GM18519 (cell line): ENCODE results near the gene ARL13A.
A peak's percentile ranks its signal among the peaks of the same experiment; 100 is the strongest.
"Not testable (repeated sequence)": the region's sequence is repeated elsewhere in the genome, so short reads cannot be mapped to it uniquely, and the experiment has no call there.

Experiments used
- ATAC-seq: cut with Tn5 transposase; IDR thresholded peaks from one replicate; pipeline ENCODE4 v1.9.1; 2021; ENCODE audit warnings: mild to moderate bottlenecking, moderate library complexity; ENCODE audit not compliant: unreplicated experiment, low FRiP score

ARL13A gene

DNA sequence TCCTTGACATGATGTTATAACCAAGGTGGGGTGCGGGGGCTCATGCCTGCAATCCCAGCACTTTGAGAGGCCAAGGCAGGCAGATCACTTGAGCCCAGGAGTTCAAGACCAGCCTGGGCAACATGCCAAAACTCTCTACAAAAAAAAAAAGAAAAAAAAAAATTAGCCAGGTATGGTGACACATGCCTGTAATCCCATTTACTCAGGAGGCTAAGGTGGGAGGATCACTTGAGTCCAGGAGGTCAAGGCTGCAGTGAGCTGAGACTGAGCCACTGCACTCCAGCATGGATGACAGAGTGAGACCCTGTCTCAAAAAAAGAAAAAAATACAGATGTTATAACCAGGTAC, 12.0 kb downstream of the ARL13A start:
- ATAC-seq: not testable (repeated sequence)

DNA sequence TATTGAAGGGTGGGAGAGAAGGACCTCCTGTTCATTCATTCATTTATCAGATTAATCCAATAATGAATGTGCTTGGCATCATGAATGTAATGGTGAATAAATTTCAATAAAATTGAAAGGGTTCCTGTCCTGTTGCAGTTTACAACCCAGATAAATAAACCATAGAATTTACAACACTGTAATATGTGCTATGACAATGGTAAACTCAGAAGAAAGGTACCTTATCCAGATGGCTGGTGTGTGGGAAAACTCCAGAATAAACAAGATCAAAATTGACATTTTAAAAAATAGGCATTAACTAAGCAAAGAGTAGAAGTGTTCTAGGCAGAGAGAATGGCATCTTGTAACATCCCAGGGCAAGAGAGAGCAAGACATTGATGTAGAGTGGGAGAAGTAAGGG, 15.3 kb downstream of the ARL13A start:
- no peak for ATAC-seq

DNA sequence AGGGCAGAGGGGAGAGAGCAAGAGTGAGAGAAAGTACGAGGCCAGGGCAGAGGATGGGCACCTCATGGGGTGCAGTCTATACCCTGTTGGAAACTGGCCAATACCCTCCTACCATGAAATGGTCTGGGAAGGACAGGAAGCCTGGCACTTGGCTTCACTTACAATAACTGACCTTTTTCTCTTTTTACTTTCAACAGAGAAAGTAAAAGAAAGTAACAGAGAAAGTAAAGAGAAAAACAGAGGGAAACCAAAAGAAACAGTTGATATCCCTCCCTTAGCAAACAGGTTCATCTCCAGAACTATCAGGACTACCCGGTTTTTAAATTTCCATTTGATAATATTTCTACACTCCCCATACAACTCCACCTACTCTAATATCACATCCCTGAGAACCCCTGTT, 20.6 kb downstream of the ARL13A start:
- no peak for ATAC-seq

- ATAC-seq: peak; percentile 97
These were observed 25.1 kb downstream of the ARL13A start for GRCh38 chrX:100994352-100995281.

DNA sequence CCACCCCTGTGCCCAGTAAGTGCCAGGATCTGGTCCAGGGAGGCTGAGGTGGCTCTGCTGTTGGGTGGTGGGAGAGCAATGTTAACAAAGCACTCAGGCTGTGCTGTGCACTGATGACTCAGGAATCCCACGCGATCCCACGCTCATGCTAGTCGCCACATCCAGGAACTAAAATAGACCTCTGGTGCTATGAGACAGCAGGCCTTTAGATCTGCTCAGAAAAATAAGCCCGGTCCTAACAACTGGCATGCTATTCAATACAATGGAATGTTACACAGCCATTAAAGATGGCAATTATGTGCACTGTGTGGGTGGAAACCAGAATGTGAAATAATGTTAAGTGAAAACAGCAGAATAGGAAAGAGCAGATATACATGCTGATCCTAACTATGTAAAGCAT, 26.0 kb downstream of the ARL13A start:
- ATAC-seq: no peak

DNA sequence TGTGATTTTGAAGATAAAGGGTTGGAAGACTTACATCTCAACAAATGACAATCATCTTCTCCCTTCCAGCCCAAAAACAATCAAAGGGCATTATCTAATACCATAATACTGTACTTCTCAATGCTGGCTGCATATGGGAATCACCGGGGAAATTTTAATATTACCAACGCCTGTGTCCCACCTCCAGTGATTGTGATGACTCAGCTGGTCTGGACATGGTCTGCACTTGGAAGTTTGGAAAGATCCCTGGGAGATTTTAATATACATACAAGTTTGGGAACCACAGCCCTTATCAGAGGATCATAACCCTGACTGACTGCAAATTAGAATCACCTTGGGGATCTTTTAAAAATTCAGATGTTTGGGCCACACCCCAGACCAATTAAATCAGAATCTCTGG, 29.9 kb downstream of the ARL13A start:
- no peak for ATAC-seq

DNA sequence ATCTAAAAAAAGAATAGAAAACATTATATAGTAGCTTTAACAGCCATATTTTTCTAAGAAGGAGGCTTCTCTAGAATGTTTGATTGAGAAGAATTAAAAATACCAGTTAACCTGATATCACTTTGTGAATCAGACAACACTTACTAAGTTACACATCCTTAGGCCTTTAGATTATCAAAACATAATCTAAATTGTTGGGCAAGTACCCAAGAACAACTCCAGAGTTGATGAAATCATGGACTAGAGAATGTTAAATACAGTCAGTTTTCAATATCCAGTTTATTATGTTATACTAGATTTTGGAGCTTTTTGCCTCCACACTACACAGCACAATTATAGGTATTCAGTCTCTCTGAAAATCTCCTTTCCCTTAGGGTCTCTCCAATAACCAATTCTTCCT, 39.6 kb downstream of the ARL13A start:
- ATAC-seq: no peak

DNA sequence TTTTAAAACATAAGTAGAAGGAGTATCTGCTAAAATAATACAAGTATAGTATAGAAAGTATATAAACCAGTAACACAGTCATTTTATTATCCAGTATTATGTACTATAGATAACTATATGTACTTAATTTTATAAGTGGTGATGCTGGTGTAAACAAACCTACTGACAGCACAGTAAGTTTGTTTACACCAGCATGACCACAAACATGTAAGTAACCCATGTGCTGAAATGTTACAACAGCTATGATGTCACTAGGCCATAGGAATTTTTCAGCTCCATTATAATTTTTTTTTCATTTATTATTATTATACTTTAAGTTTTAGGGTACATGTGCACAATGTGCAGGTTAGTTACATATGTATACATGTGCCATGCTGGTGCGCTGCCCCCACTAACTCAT, 42.5 kb downstream of the ARL13A start:
- not testable (repeated sequence) for ATAC-seq

DNA sequence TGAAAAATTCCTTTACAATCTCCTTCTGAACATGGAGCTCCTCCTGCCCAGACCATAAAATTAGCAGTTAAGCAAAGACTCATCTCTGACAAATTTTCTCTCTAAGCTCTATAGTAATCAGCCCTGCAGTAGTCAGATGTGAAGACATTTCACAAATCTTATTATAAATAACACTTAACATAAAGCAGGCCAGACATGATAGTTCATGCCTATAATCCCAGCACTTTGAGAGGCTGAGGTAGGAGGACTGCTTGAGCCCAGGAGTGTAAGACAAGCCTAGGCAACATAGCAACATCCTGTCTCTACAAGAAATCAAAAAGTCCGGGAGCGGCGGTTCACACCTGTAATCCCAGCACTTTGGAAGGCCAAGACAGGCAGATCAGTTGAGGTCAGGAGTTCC, 52.5 kb downstream of the ARL13A start:
- no peak for ATAC-seq

DNA sequence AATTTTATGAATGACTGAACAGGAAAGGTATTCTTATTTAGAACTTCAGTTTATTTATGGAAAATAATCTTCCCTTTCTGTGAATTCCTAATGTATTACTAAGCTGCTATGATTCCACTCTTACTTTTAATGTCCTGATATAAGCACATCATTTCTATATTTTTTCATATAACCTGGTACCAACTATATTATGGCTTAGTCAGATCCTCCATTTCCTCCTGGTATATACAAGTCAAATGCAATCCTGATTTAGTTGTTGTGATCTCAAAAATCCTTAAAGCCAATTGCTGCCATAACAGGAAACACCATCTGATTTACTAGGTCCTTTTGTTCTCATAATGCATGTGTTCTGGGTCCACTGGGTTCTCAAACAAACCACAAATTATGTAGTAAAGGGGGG, 55.6 kb downstream of the ARL13A start:
- ATAC-seq: no peak

- ATAC-seq: no peak
These were observed 59.1 kb downstream of the ARL13A start for GRCh38 chrX:101028562-101028961.

- ATAC-seq: no peak
These were observed 60.2 kb downstream of the ARL13A start for GRCh38 chrX:101029665-101030064.

DNA sequence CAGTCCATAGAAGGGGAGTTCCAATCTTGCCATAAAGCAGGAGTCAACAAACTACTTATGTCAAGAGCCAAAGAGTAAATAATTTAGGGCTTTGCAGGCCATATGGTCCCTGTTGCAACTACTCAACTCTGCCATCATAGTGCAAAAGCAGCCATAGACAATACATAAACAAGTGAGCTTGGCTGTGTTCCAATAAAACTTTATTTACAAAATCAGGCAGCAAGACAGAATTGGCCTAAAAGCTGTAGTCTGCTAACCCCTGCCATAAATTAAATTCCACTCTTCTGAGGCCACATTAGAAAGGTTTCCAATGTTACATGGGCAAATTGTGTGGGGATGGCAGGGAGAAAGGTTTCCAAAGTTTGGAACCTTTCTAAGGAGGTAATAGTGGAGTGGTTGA, 67.7 kb downstream of the ARL13A start:
- ATAC-seq: no peak

DNA sequence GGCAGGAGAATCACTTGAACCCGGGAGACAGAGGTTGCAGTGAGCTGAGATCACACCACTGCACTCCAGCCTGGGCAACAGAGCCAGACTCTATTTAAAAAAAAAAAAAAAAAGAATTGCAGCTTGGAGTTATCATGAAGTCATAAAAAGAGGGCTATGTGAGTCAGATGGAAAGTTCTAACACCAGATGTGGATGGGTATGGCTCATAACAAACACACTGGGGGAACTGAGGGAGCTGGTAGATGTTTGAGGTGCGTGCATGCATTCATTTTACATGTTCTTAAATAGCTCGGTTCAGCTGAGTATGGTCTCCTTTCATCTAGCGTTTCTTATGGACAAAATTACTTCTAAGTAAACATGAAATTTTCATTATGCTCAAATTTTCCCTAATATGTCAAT, 70.7 kb downstream of the ARL13A start:
- no peak for ATAC-seq
